Tibial nerve (tissue), 4 donors: ENCODE measurements around the gene SMG6.

Source experiments
- CTCF ChIP-seq, 5 experiments: fragments of 200-600 bp in 3 of 5; fragments of 450-650 bp in 2 of 5; sonication (generic) in 3 of 5; IDR thresholded peaks; one replicate each; pipeline ENCODE4 v1.5.1; 2016 to 2019; ENCODE audit warnings: antibody characterized with exemption in 5 of 5, mild to moderate bottlenecking in 3 of 5, moderate library complexity in 2 of 5
- EP300 ChIP-seq, 2 donors: sonication (generic); formaldehyde crosslinking; IDR thresholded peaks; one replicate each; pipeline ENCODE4 v1.6.1; 2017; ENCODE audit warnings: antibody characterized with exemption in 2 of 2, mild to moderate bottlenecking in 1 of 2
- POLR2A ChIP-seq, 2 donors: fragments of 450-650 bp; IDR thresholded peaks; one replicate each; pipeline ENCODE4 v1.6.1; 2017; ENCODE audit warnings: antibody characterized with exemption in 2 of 2, mild to moderate bottlenecking in 2 of 2, moderate library complexity in 2 of 2

- TF ChIP-seq POLR2A (IDR thresholded peaks at IDR 0.05) (no peak), CTCF (IDR thresholded peaks at IDR 0.05) (no peak), EP300 (IDR thresholded peaks at IDR 0.05) (no peak)
Observed at GRCh38 chr17:2172999-2173398, 130.6 kb downstream of the SMG6 start.
